EL (cell line): ENCODE results near the gene FOXI2.

Experiments used
- DNase-seq: peaks from one replicate; pipeline ENCODE4 v3.0.0-alpha.2; 2016

FOXI2 gene

DNA sequence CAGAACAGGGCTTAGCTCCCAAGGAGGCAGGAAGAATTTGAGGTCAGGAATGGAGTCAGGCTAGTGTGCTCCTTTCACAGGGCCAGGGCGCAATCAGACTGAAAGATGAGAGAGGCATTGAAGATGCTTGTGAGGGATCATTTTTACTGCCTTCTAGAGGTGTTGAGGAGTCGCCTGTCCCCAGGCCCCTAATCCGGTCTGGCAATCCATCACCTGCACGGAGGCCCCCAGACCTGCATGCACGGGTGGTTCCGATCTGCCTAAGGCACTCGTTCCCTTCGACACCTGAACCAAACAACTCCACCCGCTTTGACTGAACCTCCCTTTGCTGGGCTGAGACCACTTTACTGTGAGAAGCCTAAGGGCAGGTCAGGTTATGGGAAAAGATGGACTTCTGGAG, 8.0 kb downstream of the FOXI2 start:
- no peak for DNase-seq

DNA sequence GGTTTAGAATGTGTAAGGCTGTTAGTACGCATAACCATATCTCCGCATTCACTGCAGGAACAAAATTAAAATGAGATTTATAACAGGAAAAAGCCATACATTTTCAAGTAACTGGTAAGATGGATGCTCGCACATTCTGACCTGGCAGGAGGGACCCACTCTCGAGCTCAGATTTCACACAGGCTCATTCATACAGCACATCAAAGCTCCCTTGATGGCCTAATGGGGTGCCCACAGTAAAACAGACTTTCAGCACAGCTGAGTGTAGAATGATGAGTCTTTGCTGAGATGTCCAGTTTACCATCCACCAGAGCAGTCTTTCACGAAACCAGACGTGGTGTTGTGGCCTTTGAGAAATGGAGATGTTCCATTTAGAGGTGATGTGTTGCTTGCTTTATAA, 8.9 kb downstream of the FOXI2 start:
- no peak for DNase-seq

DNA sequence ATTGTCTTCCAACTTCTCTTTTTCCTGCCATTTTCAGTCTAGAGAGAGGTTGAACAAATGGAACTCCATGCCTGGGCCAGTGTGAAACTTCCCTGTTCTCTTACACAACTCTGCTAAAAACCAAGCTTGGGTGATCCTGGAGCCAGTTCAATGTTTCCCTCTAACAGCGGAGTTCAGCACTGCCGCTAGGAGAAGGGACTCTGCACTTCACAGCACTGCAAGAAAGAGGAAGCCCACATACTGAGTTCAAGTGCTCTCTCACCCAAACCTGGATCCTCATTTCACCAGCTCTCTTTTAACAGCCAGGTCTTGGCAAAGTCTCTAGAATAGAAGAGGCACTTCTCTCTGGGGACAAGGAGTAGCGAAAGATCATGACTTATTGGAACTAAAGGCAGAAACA, 18.8 kb downstream of the FOXI2 start:
- DNase-seq, result no peak

DNA sequence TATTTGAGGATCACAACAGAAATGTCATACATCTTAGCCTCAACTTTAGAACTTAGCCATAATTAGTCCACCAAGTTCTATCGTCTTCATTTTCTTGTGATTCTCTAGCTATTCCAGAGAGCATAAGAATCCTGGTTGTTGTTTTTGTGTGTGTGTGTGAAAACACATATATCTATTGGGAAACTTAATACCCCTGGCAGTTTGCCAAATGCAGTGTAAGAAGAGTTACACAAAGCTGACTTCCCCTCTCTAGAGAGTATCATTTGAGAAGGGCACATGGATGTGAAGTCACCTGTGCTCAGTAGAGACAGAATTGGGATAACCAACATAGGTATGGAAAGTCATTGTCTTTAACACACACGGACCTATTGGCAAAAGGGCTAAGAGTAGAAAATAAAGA, 19.3 kb downstream of the FOXI2 start:
- DNase-seq, result no peak

DNA sequence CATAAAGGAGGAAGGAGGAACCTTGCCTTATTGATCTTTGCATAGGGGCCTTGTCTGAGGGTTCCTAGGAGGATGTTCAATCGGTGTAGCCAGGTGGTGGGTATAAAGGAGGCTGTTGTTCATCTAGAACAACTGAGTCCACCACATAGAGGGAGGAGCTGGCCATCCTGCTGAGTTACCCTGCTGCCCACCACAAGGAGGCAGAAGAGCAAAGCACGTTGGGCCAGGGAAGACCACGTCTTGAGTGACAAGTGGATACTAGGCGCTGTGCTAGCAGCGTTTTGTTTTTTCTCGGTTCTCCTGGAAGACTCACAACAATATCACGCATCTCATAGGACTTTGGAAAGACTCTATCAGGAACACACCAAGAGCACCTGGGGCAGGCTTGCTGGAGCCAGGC, 20.0 kb downstream of the FOXI2 start:
- DNase-seq, result no peak

DNA sequence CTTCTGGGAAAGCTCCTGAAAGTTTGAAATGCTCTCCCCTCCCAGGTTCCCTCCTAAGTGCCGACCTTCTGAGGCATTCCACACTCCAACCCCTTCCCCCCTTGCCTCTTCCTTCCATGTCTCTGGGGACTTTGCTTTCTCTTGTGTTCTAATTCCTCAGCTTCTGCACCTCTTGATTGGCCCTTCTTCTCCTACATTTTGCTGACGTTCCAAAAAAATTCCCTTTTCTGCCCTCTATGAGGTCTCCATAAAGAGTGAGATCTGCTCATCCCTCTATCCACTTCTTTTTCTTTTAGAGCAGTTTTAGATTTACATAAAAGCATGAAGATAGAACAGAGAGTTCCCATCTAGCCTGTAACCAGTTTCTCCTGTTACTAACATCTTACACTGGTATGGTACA, 22.3 kb downstream of the FOXI2 start:
- no peak for DNase-seq

DNA sequence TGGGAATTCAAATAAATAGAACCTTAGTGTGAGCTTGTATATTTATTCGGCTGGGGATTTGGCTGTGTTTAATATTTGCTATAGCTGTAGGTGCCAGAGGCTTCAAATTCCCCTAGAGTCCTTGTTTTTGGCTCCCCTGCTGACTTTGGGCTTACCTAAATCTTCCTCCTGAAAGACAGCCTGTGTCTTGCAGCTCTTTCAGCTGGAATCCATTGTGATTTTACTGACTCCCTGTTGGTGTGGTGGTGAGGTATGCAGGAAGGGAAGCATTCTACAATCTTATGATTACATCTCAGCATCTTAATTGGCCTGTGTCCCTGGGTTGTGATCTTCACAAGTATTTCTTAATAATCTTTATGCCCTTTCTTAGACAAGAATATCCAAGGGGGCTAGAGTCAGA, 25.9 kb downstream of the FOXI2 start:
- no peak for DNase-seq

DNA sequence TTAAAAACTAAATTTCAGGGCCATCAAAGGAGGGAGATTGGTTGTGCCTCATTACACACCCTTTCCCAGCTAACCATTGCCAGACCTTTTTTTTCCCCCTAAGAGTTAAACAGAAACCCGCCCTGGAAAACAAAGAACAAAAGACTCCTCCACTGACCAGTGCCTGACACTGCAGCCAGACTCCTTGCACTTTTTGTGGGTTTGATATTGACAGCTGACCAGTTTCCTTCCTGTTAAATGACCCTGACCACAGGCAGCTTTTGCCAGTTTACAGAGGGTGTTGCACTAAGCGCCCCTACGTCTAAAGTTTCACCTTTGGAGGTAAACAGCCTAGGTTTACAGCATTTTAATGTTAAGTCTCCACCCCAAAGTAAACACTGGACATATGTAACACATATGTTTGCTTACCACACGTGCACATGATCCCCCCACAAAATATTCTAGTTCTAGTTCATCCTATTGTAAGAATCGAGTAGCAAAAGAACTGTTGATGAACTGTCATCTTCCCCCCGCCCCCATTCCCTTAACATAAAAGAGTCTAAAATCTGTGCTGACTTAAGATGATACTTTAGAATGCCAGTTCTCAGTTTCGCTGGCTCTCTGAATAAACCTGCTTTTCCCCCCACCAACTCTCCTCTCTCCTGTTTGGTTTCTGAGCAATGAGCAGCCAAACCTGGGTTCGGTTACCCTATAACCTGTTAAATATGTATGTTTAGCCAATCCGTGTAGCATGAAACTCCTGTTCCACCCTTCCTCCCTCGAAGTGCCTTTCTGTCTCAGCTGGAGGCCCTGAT, 38.0 kb downstream of the FOXI2 start:
- no peak for DNase-seq

DNA sequence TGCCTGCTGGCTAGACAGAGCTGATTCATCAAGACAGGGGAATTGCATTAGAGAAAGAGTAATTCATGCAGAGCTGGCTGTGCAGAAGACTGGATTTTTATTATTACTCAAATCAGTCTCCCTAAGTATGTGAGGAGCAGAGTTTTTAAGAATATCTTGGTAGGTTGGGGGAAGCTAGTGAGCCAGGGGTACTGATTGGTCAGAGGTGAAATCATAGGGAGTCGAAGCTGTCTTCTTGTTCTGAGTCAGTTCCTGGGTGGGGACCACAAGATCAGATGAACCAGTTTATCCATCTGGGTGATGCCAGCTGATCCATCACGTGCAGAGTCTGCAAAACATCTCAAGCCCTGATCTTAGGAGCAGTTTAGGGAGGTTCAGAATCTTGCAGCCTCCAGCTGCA, 39.8 kb downstream of the FOXI2 start:
- no peak for DNase-seq

DNA sequence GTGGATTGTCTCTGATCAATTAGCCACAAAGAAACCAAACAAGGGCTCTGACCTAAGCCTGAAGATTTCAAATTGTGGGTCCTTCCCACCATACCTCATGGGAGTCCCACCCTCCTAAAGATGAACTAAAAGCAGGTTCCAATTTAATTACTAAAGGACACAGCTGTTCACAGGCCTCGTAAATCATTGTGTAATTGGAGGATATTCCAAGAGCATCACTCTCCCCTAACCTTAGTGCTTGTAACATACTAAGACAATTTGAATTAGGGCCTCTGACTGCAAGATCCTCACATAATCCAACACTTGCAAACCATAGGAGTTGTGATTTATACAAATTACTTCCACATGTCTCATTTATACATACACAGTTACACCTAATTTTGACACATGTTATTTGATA, 44.4 kb downstream of the FOXI2 start:
- DNase-seq, result no peak

DNA sequence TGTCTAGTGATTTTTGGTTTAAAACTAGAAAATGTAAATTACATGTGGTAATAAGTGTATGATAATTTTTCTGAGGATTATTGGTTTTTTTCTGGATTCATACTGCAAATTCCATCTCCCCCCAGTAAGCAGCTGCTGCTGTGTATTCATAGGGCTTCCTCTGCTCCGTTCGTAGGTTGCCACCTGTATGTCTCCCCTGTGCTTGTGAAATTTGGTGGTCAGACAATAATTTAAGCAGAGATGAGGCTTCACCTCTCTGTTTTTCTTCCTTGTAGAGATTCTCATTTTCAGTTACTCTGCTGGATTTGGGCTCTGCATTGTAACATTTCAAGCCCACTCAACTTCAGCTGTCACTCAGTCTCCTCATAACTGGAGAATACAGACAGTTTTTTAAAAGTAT, 50.9 kb downstream of the FOXI2 start:
- DNase-seq, result no peak

DNA sequence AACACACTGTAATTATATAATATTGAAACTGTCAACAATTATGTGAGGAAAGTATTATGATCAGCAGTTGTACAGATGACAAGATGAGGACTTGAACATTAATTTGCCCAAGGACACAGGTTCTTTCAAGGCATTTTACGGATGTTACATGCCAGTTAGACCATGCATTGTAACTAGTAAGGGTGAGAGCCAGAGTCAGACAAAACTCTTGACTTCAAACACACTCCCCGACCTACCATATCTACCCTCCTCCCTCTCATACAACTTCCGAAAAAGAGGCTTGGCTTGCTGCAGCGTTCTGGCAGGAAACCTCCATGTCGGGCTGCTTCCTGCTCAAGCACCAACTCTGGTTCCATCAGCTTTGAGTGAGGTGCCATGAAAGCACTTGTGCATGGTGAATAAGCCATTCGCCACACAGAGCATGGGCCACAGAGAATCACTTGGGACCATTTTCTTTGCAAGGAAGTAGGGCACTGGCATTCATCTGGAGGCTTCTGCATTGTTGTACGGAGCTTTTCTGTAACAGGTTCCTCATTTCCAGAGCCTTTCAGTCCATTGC, 53.2 kb downstream of the FOXI2 start:
- DNase-seq, result no peak
